T-helper 1 cell treated with Interleukin-12 subunit alpha and Interleukin-12 subunit beta and Interleukin-4 antibody, amounts not matched to agents 30 μg/mL and 1 μg/mL, for 36 hours (primary cell): Measurements from ENCODE around the gene FAM180B.

Experiments used
- H3K27ac Mint-ChIP-seq: one replicate; pipeline ENCODE4 v1.8.0; 2021; ENCODE audit warnings: mild to moderate bottlenecking, mixed read lengths
- H3K27me3 Mint-ChIP-seq: one replicate; pipeline ENCODE4 v1.8.0; 2021; ENCODE audit warnings: low read depth, mixed read lengths
- H3K36me3 Mint-ChIP-seq: one replicate; pipeline ENCODE4 v1.8.0; 2021; ENCODE audit warnings: low read depth, mixed read lengths
- H3K4me1 Mint-ChIP-seq: one replicate; pipeline ENCODE4 v1.8.0; 2021; ENCODE audit warnings: low read depth, mixed read lengths
- H3K4me3 Mint-ChIP-seq: one replicate; pipeline ENCODE4 v1.8.0; 2021; ENCODE audit warnings: mild to moderate bottlenecking, moderate library complexity, mixed read lengths
- H3K9me3 Mint-ChIP-seq: one replicate; pipeline ENCODE4 v1.8.0; 2021; ENCODE audit warnings: mixed read lengths

Gene FAM180B

DNA sequence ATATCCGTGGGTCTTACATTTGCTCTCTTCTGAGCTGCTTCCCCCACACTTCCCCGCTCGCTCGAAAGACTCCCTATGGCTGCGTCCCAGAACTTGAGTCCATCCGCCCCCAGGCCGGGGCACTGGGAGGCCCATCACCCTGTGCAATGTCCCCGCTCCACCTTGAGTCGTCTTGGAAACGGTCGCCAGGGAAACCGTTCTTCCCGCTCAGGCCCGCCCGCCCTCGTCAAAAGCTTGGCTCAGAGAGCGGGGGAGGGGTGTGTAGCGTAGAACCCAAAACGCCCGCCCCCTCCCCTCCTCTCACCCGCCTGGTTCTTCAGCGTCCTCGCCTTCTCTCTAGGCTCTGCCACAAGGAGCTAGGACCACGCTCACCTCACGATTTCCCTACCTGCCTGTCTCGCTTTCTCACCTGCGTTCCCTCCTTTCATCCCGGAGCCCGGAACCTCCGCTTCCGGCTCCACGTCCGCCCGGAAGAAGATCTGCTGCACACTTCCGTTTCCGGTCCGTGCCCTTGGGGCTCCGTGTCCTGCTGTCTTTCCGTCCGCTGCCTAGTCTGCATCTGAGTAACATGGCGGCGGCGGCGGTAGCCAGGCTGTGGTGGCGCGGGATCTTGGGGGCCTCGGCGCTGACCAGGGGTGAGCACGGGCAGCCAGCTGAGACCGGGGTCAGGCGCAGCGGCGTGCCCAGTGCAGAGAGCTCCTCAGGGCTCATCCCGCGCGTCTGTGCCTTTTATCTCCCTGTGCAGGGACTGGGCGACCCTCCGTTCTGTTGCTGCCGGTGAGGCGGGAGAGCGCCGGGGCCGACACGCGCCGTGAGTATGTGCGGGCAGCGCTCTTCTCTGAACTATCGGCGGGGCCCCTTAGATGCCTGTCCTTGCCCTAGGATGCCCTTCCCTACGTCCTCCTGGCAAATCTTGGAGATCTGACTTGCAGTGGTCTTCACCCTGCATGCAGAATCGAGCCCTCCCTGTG is 7.7 kb upstream of the FAM180B start, which contains the start of the genes KBTBD4 and NDUFS3:
KBTBD4 (minus strand) TSS at position 447 of the 971 bp plus-strand sequence; CDS start at position 428, 19 bp downstream.
NDUFS3 (plus strand) TSS at position 551 of the 971 bp plus-strand sequence; CDS start at position 569, 18 bp downstream.
- Mint-ChIP-seq H3K9me3 (no peaks in the 10 kb centered on the region), H3K4me3 (peak within 1 kb of the TSS; percentile 99), H3K27ac (peak within 1 kb of the TSS; percentile 98), H3K36me3 (peaks cover 39% of the 10 kb centered on the region), H3K4me1 (peaks cover 26% of the 10 kb centered on the region), H3K27me3 (no peaks in the 10 kb centered on the region)

DNA sequence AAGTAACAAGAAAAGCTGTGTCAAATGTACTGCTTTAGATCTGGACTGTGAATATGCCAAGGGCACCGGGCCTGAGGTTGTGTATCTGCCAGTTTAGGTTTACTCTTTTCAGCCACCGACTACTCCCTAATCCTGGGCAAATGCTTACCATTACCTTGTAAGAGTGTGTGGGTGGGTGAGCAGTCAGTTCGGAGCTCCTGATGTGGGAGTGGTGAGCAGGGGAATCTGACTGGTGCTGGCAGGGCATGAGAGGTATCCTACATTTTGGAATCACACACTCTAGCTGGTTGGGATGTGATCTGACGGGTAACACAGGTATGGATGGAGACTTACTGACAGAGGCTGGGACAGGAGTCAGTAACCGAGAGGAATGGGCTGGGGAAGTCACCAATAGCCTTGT is 2.6 kb upstream of the FAM180B start:
- peaks cover 25% of the 10 kb centered on the region for H3K36me3 Mint-ChIP-seq
- H3K27me3 Mint-ChIP-seq, result no peaks in the 10 kb centered on the region
- no peak overlapping the region for H3K4me3 Mint-ChIP-seq
- H3K4me1 Mint-ChIP-seq, result peaks cover 14% of the 10 kb centered on the region
- no peaks in the 10 kb centered on the region for H3K9me3 Mint-ChIP-seq
- no peak overlapping the region for H3K27ac Mint-ChIP-seq

DNA sequence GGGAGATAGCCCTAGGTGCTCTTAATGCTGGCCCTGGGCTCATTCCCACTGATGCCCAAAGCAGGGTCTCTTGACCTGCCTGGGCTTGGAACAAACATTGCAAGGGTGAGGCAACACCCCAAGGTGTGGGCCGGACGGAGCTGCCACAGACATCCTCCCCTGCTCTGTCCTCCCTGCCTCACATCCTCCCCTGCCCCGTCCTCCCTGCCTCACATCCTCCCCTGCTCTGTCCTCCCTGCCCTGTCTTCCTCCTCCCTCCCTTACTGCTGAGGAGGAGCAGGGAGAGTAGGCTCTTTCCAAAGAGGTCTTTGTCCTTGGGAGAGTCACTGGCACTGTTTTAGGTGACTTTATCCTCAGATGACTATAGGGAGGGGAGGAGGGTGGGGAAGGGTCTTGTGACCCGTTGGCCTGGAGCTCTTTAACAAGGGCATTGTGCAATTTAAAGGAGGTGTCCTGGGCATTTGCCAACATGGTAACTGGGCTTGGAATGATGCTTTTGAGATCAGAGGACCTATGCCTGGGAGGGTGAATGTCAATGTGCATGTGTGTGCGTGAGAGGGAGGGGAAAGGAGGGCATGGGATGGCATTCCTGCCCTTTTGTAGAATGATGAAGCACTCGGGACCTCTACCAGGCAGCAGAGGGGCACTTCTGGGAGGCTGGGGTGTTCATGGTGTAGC is 700 bp downstream of the FAM180B start:
- Mint-ChIP-seq H3K4me1 (peaks cover 14% of the 10 kb centered on the region), H3K9me3 (no peaks in the 10 kb centered on the region), H3K4me3 (no peak overlapping the region), H3K36me3 (peaks cover 15% of the 10 kb centered on the region), H3K27ac (no peak overlapping the region), H3K27me3 (no peaks in the 10 kb centered on the region)

DNA sequence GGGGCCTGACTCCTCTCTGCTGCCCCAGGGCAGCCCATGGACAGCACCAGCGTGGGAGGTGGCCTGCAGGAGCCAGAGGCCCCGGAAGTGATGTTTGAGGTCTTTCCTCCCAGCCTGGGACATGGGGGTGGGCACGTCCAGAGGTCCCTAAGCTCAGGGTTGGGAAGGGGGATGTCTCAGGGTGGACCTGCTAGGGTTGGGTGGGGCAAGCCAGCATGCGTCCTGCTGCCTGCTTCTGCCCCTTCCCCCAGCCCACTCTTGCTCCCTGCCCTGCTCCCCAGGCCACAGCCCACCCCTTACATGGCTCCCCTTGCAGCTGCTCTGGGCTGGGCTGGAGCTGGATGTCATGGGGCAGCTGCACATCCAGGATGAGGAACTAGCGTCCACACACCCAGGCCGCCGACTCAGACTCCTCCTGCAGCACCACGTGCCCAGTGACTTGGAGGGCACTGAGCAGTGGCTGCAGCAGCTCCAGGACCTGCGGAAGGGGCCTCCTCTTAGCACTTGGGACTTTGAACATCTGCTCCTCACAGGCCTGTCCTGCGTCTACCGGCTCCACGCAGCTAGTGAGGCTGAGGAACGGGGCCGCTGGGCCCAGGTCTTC is 1.3 kb downstream of the FAM180B start:
- no peak overlapping the region for H3K4me3 Mint-ChIP-seq
- no peaks in the 10 kb centered on the region for H3K9me3 Mint-ChIP-seq
- peaks cover 17% of the 10 kb centered on the region for H3K4me1 Mint-ChIP-seq
- no peak overlapping the region for H3K27ac Mint-ChIP-seq
- peaks cover 6% of the 10 kb centered on the region for H3K27me3 Mint-ChIP-seq
- peaks cover 11% of the 10 kb centered on the region for H3K36me3 Mint-ChIP-seq

DNA sequence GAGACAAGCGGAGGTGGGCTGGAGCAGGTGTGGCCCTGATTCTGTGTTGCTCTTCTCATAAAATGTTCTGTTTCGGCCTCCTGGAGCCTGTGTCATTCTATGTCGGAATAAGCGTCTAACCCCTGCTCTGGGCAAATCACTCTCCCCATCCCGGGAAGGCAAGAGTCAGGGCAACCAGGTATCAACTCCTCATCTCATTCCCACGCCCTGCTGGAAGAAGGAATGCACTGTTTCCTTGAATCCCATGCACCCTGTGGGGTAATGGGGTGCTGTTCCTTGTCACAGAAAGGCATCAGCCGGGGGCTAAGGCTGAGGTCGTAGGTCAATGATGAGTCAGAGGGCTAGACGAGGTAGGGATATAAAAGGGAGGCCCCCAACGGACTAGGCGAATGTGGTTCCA is 2.6 kb downstream of the FAM180B start:
- Mint-ChIP-seq H3K4me3 (no peak overlapping the region), H3K36me3 (peaks cover 4% of the 10 kb centered on the region), H3K27ac (no peak overlapping the region), H3K4me1 (peaks cover 14% of the 10 kb centered on the region), H3K27me3 (peaks cover 18% of the 10 kb centered on the region), H3K9me3 (no peaks in the 10 kb centered on the region)

DNA sequence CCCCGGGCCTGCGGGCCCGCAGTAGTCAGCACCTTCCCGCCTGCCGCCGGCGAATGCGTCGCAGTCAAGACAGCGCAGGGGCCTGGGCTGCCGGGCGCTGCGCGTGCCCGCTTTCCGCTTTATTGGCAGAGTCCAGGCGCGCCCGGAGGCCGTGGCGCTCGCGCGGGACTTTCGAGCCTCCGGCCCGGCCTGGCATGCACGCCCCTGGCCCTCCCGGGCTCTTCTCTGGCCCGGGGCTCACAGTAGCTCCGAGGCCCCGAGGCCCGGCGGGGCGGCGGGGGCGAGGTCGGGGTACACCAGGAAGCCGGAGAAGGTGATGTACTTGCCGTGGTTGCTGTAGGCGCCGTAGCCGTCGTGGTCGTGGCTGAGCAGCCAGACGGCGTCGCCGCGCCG is 3.1 kb downstream of the FAM180B start:
- H3K9me3 Mint-ChIP-seq, result no peaks in the 10 kb centered on the region
- peaks cover 14% of the 10 kb centered on the region for H3K4me1 Mint-ChIP-seq
- peaks cover 21% of the 10 kb centered on the region for H3K27me3 Mint-ChIP-seq
- no peak overlapping the region for H3K4me3 Mint-ChIP-seq
- no peaks in the 10 kb centered on the region for H3K36me3 Mint-ChIP-seq
- no peak overlapping the region for H3K27ac Mint-ChIP-seq

DNA sequence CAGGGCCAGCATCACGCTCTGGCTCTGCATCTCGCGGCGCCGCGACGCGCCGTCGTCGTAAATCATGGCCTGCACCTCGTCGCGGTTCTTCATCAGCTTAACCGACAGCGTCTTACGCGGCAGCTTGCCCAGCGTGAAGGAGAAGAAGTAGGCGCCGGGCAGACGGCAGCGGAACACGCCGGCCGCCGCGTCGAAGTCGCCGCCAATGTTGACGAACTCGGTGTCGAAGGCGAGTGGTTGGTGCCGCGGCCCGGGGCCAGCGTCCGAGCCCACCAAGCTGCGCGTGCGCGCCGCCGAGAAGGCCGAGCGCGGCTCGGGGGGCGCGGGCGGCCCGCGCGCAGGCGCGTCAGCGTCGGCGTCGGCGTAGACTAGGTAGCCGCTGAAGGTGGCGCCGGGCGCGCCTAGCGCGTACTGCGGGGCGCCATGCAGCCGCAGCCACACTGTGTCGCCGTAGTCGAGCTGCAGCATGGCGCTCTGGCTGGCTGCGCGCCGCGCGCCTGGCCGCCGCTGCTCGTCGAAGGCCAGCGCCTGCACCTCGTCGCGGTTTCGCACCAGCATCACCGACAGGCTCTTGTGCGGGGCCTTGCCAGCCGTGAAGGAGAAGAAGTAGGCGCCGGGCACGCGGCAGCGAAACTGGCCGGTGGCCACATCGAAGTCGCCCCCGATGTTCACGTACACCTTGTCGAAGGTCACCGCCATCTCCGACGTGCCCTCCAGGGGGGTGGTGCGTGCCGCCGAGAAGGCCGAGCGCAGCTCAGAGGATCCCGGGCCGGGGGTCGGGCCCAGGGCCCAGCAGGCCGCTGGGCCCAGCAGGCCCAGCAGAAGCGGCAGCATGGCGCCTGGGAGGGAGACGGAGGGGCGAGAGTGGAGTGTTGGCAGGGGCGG is 3.7 kb downstream of the FAM180B start:
- Mint-ChIP-seq H3K27ac (no peak overlapping the region), H3K27me3 (peaks cover 27% of the 10 kb centered on the region), H3K36me3 (no peaks in the 10 kb centered on the region), H3K4me1 (peaks cover 14% of the 10 kb centered on the region), H3K4me3 (no peak overlapping the region), H3K9me3 (no peaks in the 10 kb centered on the region)

DNA sequence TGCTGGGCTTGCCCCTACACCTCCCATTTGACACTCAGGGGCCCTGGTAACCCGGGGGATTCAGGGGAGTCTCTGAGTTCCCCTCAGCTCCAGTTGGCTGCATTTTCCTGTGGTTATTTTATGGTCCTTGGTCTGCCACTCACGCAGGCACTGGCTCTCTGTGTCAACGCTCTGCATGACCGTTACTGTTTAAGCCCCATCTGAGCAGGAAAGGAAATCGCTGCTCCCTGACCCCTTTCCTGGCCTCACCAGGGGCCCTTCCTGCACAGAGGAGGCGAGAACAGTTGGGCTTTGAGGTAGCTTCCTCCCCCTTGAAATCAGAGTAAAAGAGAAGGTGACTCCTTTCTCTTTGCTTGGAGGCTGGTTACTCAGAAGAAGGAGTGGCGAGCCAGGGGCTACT is 5.3 kb downstream of the FAM180B start:
- H3K36me3 Mint-ChIP-seq, result no peaks in the 10 kb centered on the region
- peaks cover 32% of the 10 kb centered on the region for H3K27me3 Mint-ChIP-seq
- H3K27ac Mint-ChIP-seq, result no peak overlapping the region
- H3K4me1 Mint-ChIP-seq, result peaks cover 14% of the 10 kb centered on the region
- no peak overlapping the region for H3K4me3 Mint-ChIP-seq
- no peaks in the 10 kb centered on the region for H3K9me3 Mint-ChIP-seq

DNA sequence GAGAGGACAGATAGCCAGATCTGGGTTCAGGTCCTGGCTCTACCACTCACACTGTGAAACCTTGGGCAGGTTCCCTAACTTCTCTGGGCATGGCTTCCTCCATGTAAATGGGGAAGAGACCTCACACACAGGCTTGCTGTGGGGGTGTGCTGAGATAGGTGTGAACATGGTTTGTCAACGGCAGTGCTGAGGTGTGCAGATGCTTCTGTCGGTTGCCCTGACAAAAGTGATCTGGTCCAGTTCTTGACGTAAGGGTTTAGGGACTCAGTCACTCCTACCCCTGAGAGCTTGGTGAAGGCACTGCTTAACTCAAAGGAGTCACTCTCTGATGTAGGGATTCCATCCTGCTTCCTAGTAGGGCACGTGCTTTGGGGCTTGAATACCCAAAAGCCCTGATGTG is 5.8 kb downstream of the FAM180B start:
- peaks cover 32% of the 10 kb centered on the region for H3K27me3 Mint-ChIP-seq
- H3K4me3 Mint-ChIP-seq, result no peak overlapping the region
- peaks cover 14% of the 10 kb centered on the region for H3K4me1 Mint-ChIP-seq
- no peaks in the 10 kb centered on the region for H3K9me3 Mint-ChIP-seq
- no peaks in the 10 kb centered on the region for H3K36me3 Mint-ChIP-seq
- no peak overlapping the region for H3K27ac Mint-ChIP-seq

DNA sequence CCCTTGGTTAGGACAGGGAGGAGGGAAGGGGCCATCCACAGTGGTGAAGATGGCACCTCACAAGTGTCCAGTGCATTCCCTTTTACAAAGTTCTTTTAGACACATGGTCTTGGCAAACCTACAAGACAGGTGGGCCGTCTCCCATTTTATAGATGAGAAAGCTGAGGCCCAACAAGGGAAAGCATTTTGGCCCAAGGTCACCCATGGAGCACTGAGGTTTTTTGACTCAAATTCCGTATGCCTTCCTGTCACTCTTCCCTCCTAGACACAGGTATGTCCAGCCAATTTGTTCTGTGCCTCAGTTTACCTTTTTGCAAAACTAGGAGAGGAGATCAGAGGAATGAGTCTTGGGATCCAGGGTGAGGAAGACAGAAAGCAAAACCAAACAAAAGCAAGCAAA is 6.5 kb downstream of the FAM180B start:
- Mint-ChIP-seq H3K36me3 (no peaks in the 10 kb centered on the region), H3K27me3 (peaks cover 32% of the 10 kb centered on the region), H3K9me3 (no peaks in the 10 kb centered on the region), H3K27ac (no peak overlapping the region), H3K4me3 (no peak overlapping the region), H3K4me1 (peaks cover 14% of the 10 kb centered on the region)

DNA sequence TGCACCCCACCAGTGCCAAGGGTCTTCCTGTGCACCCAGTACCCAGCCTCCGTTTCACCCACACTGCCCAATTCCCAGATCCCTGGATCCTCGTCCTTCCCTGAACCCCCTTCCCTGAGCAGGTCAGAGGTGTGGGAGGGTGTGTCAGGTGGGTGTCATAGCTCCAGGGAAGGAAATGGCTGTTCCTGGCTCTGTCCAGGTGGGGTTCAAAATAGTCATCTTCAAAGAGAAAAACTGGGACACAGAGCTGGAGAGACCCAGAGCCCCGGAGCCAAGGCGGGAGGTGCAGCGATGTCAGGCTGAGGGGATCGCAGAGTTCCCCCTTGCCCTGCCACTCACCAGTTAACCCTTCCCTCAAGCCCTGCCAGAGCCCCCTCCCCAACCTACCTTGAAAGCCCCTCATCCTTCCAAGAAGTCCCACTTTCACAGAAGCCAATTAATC is 7.0 kb downstream of the FAM180B start:
- H3K4me1 Mint-ChIP-seq, result peaks cover 12% of the 10 kb centered on the region
- no peak overlapping the region for H3K27ac Mint-ChIP-seq
- H3K36me3 Mint-ChIP-seq, result no peaks in the 10 kb centered on the region
- peaks cover 32% of the 10 kb centered on the region for H3K27me3 Mint-ChIP-seq
- H3K4me3 Mint-ChIP-seq, result peak overlapping the region; percentile 40
- no peaks in the 10 kb centered on the region for H3K9me3 Mint-ChIP-seq

DNA sequence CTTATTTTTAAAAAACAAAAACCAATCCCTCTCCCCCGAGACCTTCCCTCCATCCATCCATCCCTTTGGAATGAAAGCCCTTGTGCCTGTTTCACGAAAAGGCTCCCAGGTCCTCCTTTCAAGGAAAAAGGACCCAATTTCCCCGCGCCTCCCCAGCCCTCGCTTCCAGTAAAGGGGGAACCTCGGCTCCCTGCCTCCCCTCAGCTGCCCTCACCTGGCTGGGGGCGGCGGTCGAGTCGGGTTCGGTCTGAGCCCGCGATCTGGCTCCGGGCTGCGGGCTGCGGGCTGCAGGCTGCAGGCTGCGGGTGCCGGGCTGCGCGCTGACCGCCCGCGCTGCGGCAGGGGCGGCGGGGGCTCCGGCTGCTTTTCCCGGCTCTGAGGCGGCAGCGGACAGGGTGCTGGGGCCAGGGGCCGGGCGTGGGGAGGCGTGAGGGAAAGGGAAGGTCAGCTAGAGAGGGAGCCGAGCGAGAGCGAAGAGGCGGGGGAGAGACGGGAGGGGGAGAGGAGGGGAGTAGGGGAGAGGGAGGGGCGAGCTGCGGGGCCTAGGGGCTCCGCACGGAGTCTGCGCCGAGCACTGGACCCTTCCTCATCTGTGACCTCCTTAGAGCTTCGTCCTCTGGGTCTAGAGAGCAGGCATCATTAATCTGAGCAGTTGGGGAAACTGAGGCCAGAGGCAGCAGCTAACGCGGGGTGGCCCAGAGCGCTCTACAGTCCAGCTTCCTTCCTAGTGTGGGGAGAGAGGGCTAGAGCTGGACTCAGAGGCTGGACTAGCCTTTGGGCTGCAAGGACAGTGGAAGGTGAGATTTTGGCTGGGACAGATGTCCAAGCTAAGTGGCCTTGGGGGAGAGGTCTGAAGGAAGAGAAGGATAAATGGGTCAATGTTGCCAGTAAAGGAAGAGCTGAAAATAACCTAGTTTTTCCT is 7.7 kb downstream of the FAM180B start, which contains the start of gene C1QTNF4:
C1QTNF4 (minus strand) TSS at position 478 of the 922 bp plus-strand sequence. CDS start 3,601 bp downstream, outside the sequence.
- H3K4me3 Mint-ChIP-seq, result peak within 1 kb of the TSS; percentile 40
- H3K9me3 Mint-ChIP-seq, result no peaks in the 10 kb centered on the region
- H3K27ac Mint-ChIP-seq, result no peak within 1 kb of the TSS

DNA sequence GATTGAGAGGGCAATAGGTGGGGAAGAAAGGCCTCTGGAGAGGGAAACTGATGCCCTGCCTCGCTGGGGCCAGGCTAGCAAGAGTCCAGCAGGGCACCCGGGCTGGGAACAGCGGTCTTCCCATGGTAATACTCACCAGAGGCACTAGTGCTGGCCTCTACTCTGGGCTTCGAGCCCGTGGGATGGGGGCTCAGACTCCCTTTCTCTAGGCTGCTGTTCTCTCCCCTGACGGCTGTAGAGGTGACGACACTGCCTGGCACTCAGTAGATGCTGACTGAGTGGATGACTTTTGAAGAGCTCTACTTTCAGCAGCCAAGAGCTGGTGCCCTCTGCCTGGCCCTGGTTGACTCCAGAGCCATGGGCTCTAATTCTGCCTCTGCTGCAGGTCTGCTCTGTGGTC is 8.6 kb downstream of the FAM180B start:
- Mint-ChIP-seq H3K4me3 (no peak overlapping the region), H3K27me3 (peaks cover 32% of the 10 kb centered on the region), H3K36me3 (no peaks in the 10 kb centered on the region), H3K27ac (no peak overlapping the region), H3K4me1 (peaks cover 12% of the 10 kb centered on the region), H3K9me3 (no peaks in the 10 kb centered on the region)

More for the DNA sequence above, 7.7 kb downstream of the FAM180B start, which contains the start of gene C1QTNF4:
- peaks cover 32% of the 10 kb centered on the region for H3K27me3 Mint-ChIP-seq
- peaks cover 12% of the 10 kb centered on the region for H3K4me1 Mint-ChIP-seq
- no peaks in the 10 kb centered on the region for H3K36me3 Mint-ChIP-seq
